ENCODE measurements around the gene ENOSF1. TPM values are rescaled to one million over a fixed set of nuclear protein-coding genes. Genes with fewer than 3 reads are reported as not detected.
A peak's percentile ranks its signal among the peaks of the same experiment; 100 is the strongest.
"Not testable (repeated sequence)": the region's sequence is repeated elsewhere in the genome, so short reads cannot be mapped to it uniquely, and the experiment has no call there.

The ENOSF1 gene, protein sequence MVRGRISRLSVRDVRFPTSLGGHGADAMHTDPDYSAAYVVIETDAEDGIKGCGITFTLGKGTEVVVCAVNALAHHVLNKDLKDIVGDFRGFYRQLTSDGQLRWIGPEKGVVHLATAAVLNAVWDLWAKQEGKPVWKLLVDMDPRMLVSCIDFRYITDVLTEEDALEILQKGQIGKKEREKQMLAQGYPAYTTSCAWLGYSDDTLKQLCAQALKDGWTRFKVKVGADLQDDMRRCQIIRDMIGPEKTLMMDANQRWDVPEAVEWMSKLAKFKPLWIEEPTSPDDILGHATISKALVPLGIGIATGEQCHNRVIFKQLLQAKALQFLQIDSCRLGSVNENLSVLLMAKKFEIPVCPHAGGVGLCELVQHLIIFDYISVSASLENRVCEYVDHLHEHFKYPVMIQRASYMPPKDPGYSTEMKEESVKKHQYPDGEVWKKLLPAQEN
- total RNA-seq: 10 to 100 TPM; 36.3 to 51.5 (median 39.8) TPM
- 33.7 TPM for total RNA-seq (2013)

DNA sequence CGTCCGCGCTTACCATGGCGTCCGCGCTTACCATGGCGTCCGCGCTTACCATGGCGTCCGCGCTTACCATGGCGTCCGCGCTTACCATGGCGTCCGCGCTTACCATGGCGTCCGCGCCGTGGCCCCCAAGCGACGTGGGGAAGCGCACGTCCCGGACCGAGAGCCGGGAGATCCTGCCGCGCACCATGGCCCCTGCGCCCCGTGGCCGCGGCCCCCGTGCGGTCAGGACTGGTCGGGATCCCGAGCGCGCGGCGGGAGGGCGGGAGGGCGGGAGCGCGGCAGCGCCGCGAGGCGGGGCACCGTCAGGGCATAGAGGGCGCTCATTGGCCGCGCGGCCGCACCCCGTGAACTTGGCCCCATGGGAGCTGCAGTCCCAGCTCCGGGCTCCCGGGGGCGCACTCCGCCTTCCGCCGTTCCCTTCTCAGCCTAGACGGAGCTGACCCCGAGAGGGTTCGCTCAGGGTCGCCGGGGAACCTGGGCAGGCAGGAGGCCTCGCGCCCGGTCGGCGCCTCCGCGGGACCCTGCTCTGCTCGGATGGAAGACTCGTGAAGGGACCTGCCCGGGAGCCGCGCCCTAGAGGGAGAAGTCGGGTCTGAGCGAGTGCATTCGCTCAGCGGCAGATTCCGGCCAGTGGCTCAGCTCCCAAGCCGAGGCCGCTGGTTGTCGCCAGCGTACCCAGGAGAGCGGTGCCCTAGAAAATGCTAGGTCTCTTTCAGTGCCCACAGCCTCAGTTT, at the start of gene ENOSF1:
Gene ENOSF1, minus strand, starts transcription at position 230 of the 734 bp plus-strand sequence. Its CDS starts 43 bp downstream, at position 187.
- Histone ChIP-seq H3K27me3 (ENCODE audit: control insufficient read depth, insufficient read depth, low read length) (no peaks in the 10 kb centered on the region), H3K4me1 (ENCODE audit: control insufficient read depth, insufficient read depth, low read length) (peaks cover 17% of the 10 kb centered on the region), H3K36me3 (ENCODE audit: control insufficient read depth, insufficient read depth, low read length) (no peaks in the 10 kb centered on the region), H3K9me3 (ENCODE audit: control insufficient read depth, insufficient read depth, low read length) (no peaks in the 10 kb centered on the region), H3K4me3 (ENCODE audit: low read length) (peak within 1 kb of the TSS; percentile 52), H3K27ac (ENCODE audit: low read length) (peak within 1 kb of the TSS; percentile 73)
- peak; percentile 89 to 92 for DNase-seq
- 11% methylated on average over 83 of the region's 91 CpGs for WGBS (ENCODE audit: insufficient coverage)
- H3K36me3 Mint-ChIP-seq: no peaks in the 10 kb centered on the region
- peak within 1 kb of the TSS; percentile 96 to 97 for H3K27ac Mint-ChIP-seq
- peaks cover 17 to 26% of the 10 kb centered on the region in 2 donors for H3K4me1 Mint-ChIP-seq
- no peaks in the 10 kb centered on the region for H3K9me3 Mint-ChIP-seq
- ATAC-seq: peak; percentile 84 to 90 (median 85)
- intact Hi-C loops (cut with micrococcal nuclease): no loop called here
- TF ChIP-seq, protein P1, sequence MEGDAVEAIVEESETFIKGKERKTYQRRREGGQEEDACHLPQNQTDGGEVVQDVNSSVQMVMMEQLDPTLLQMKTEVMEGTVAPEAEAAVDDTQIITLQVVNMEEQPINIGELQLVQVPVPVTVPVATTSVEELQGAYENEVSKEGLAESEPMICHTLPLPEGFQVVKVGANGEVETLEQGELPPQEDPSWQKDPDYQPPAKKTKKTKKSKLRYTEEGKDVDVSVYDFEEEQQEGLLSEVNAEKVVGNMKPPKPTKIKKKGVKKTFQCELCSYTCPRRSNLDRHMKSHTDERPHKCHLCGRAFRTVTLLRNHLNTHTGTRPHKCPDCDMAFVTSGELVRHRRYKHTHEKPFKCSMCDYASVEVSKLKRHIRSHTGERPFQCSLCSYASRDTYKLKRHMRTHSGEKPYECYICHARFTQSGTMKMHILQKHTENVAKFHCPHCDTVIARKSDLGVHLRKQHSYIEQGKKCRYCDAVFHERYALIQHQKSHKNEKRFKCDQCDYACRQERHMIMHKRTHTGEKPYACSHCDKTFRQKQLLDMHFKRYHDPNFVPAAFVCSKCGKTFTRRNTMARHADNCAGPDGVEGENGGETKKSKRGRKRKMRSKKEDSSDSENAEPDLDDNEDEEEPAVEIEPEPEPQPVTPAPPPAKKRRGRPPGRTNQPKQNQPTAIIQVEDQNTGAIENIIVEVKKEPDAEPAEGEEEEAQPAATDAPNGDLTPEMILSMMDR (IDR thresholded peaks at IDR 0.05): peak; percentile 91
- H3K27me3 Mint-ChIP-seq (ENCODE audit: low read depth in 2 of 2): no peaks in the 10 kb centered on the region
- peak within 1 kb of the TSS; percentile 95 for H3K4me3 Mint-ChIP-seq

DNA sequence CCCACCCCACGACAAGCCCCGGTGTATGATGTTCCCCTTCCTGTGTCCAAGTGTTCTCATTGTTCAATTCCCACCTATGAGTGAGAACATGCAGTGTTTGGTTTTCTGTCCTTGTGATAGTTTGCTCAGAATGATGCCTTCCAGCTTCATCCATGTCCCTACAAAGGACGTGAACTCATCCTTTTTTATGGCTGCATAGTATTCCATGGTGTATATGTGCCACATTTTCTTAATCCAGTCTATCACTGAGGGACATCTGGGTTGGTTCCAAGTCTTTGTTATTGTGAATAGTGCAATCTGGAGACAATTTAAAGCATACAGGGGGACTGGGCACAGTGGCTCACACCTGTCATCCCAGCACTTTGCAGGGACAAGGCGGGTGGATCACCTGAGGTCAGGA, 47.4 kb upstream of the ENOSF1 start:
- intact Hi-C loops (cut with micrococcal nuclease): not testable (repeated sequence)
- WGBS (ENCODE audit: insufficient coverage): 95% methylated on average over 1 of the region's 4 CpGs

GRCh38 chr18:755506-755905, 43.1 kb upstream of the ENOSF1 start:
- Histone ChIP-seq H3K4me1 (ENCODE audit: control insufficient read depth, insufficient read depth, low read length) (no peaks in the 10 kb centered on the region), H3K4me3 (ENCODE audit: low read length) (no peak overlapping the region), H3K9me3 (ENCODE audit: control insufficient read depth, insufficient read depth, low read length) (no peaks in the 10 kb centered on the region), H3K36me3 (ENCODE audit: control insufficient read depth, insufficient read depth, low read length) (peaks cover 26% of the 10 kb centered on the region), H3K27me3 (ENCODE audit: control insufficient read depth, insufficient read depth, low read length) (no peaks in the 10 kb centered on the region), H3K27ac (ENCODE audit: low read length) (no peak overlapping the region)
- intact Hi-C loops (cut with micrococcal nuclease): no loop called here
- DNase-seq: no peak
- peaks cover 8% of the 10 kb centered on the region for H3K36me3 Mint-ChIP-seq
- no peak overlapping the region for H3K4me3 Mint-ChIP-seq
- peaks cover 30 to 42% of the 10 kb centered on the region in 2 donors for H3K4me1 Mint-ChIP-seq
- ATAC-seq: no peak
- 75% methylated on average over 2 of the region's 2 CpGs for WGBS (ENCODE audit: insufficient coverage)
- peak overlapping the region in 1 of 2 donors; percentile 70 for H3K27ac Mint-ChIP-seq
- TF ChIP-seq, protein P1 (IDR thresholded peaks at IDR 0.05): no peak
- no peaks in the 10 kb centered on the region for H3K9me3 Mint-ChIP-seq
- H3K27me3 Mint-ChIP-seq (ENCODE audit: low read depth in 2 of 2): no peaks in the 10 kb centered on the region

More for the DNA sequence above, 47.4 kb upstream of the ENOSF1 start:
- not testable (repeated sequence) for H3K4me3 Mint-ChIP-seq; H3K36me3 Mint-ChIP-seq; H3K27me3 Mint-ChIP-seq (ENCODE audit: low read depth in 2 of 2); H3K27me3 ChIP-seq (ENCODE audit: control insufficient read depth, insufficient read depth, low read length); H3K27ac ChIP-seq (ENCODE audit: low read length); ATAC-seq; H3K4me3 ChIP-seq (ENCODE audit: low read length); H3K9me3 ChIP-seq (ENCODE audit: control insufficient read depth, insufficient read depth, low read length); H3K4me1 ChIP-seq (ENCODE audit: control insufficient read depth, insufficient read depth, low read length); DNase-seq; H3K9me3 Mint-ChIP-seq
- peaks cover 14% of the 10 kb centered on the region for H3K36me3 ChIP-seq (ENCODE audit: control insufficient read depth, insufficient read depth, low read length)
- H3K27ac Mint-ChIP-seq: peak overlapping the region in 1 of 2 donors; percentile 22
- H3K4me1 Mint-ChIP-seq: peaks cover 38 to 51% of the 10 kb centered on the region in 2 donors

GRCh38 chr18:754656-755055, 42.2 kb upstream of the ENOSF1 start:
- Mint-ChIP-seq H3K36me3 (peaks cover 8% of the 10 kb centered on the region), H3K4me1 (peaks cover 33 to 45% of the 10 kb centered on the region in 2 donors), H3K27ac (peak overlapping the region; percentile 52 to 62), H3K4me3 (no peak overlapping the region), H3K27me3 (ENCODE audit: low read depth in 2 of 2) (no peaks in the 10 kb centered on the region), H3K9me3 (no peaks in the 10 kb centered on the region)
- peaks cover 33% of the 10 kb centered on the region for H3K36me3 ChIP-seq (ENCODE audit: control insufficient read depth, insufficient read depth, low read length)
- no peaks in the 10 kb centered on the region for H3K9me3 ChIP-seq (ENCODE audit: control insufficient read depth, insufficient read depth, low read length)
- no peak for DNase-seq
- no peak for ATAC-seq
- intact Hi-C loops (cut with micrococcal nuclease): no loop called here
- no peaks in the 10 kb centered on the region for H3K4me1 ChIP-seq (ENCODE audit: control insufficient read depth, insufficient read depth, low read length)
- H3K27me3 ChIP-seq (ENCODE audit: control insufficient read depth, insufficient read depth, low read length): no peaks in the 10 kb centered on the region
- TF ChIP-seq, protein P1 (IDR thresholded peaks at IDR 0.05): no peak
- H3K27ac ChIP-seq (ENCODE audit: low read length): no peak overlapping the region
- no peak overlapping the region for H3K4me3 ChIP-seq (ENCODE audit: low read length)
- WGBS (ENCODE audit: insufficient coverage): 77% methylated on average over 1 of the region's 1 CpG

All from natural killer cell (primary cell).